Measurements from ENCODE around the gene FZD2.
"Not testable (repeated sequence)": the region's sequence is repeated elsewhere in the genome, so short reads cannot be mapped to it uniquely, and the experiment has no call there.

Gene FZD2

DNA sequence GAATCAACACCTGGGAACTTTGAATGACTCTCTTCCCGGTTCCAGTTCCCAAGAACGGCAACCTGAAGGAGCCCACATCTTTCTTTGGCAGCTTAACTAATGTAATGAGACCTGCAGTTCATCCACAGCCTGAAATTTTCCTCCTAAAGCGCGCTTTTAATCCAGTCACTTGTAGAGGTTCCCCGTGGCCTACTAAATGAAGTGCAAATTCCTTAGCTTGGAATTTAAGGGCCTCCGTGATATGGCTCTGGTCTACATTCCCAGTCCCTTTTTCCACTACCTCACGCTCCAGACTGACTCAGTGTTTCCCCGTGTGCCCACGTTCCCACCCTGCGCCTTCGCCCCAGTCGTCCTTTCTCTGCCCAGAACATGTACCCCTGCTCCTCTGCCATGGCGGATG is 27.2 kb downstream of the FZD2 start:
- DNase-seq: no peak

DNA sequence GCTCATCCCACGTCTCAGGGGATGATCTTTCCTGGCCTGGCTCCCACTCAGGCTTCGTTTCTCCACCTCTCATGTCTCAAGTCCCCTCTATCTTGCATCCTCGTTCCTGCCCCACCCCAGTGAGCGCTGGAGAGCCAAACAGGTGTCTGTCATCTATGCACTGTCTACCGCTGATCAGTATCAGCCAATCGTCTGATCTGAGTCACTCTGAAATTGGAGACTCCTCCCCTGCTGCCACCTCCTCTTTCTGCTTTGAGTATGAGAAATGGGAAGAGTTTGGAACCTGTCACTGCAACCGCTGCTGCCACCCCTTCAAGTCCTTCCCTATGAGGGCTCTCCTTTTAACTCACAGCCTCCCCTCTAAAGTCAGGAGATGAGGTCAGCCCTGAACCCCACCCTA is 28.0 kb downstream of the FZD2 start:
- DNase-seq: no peak

DNA sequence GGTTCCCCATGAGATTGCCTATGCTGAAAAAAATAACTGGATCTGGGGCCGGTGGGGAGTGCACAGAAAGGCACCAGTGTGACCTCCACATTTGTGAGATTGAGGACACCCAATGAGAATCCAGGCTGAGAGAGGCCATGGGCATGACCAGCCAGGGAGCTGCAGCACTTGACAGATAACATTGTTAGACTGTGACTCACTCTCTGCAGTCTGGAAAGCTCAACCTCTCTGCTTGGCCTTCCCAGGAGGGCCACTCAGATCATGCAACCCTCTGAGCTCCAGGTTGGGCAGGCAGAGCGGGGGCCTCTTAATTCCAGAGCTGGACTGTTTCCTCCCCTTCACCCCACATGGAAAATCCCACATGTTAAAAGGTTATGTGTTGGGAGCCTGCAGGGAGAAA is 30.1 kb downstream of the FZD2 start:
- no peak for DNase-seq

DNA sequence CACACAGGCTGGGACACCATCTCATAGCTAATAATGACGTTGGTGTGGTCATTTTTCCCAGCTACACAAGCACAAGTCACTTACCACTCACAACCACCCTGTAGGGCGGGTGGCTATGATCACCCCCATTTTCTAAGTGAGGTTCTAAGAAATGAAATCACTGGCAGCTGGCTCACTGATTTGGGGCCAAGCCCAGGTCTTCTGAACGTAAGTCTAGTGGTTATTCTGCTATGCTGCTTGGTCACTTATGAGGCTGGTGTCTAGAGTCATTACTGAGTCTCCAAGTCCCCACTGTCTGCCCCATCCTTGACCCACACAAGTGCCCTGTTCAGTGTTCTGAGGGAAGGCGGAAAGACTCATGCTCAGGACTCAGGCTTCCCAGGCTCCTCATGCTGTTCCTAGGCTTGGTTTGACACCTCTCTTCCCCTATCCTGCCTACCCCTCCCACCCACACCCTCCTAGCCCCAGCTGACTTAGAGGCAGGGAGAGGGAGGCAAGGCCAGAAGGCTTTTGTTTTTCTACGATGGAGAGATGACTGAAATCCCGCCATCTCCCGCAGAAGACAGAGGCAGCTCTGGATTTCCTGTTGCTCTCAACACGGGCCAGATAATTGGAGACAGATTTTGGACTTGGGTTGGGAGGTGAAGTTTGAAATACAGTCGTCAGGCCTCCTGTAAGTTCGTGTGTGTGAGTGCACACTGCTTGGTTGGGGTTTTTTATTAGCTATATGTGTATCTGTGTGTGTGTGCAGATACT is 32.2 kb downstream of the FZD2 start:
- no peak for DNase-seq

DNA sequence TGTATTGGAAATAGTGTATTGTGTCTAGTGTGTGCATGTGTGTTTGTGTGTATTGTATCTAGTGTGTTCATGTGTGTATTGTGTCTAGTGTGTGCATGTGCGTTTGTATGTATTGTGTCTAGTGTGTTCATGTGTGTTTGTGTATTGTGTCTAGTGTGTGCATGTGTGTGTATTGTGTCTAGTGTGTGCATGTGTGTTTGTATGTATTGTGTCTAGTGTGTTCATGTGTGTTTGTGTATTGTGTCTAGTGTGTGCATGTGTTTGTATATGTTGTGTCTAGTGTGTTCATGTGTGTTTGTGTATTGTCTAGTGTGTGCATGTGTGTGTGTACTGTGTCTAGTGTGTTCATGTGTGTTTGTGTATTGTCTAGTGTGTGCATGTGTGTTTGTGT is 32.8 kb downstream of the FZD2 start:
- not testable (repeated sequence) for DNase-seq

DNA sequence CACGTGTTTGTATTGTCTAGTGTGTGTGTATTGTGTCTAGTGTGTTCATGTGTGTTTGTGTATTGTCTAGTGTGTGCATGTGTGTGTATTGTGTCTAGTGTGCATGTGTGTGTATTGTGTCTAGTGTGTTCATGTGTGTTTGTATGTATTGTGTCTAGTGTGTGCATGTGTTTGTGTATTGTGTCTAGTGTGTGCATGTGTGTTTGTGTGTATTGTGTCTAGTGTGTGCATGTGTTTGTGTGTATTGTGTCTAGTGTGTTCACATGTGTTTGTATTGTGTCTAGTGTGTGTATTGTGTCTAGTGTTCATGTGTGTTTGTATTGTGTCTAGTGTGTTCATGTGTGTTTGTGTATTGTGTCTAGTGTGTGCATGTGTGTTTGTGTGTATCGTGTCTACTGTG is 33.5 kb downstream of the FZD2 start:
- not testable (repeated sequence) for DNase-seq

DNA sequence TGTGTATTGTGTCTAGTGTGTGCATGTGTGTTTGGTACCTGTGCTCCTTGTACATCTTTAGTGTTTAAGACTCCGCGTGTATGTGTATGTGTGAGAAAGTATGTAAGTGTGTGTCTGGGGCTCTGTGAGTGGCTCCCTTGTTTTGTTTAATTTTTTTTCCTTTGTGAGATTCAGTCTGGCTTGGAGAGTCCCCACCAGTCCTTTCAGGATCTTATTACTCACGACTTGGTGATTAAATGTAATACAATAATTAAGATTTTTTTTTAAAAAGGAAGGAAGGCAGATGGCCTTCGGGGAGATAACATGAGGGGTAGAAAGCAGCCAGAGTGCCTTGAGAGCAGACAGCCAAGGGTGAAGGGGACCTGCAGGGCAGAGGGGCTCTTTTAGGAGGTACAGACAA is 33.9 kb downstream of the FZD2 start:
- DNase-seq: no peak

DNA sequence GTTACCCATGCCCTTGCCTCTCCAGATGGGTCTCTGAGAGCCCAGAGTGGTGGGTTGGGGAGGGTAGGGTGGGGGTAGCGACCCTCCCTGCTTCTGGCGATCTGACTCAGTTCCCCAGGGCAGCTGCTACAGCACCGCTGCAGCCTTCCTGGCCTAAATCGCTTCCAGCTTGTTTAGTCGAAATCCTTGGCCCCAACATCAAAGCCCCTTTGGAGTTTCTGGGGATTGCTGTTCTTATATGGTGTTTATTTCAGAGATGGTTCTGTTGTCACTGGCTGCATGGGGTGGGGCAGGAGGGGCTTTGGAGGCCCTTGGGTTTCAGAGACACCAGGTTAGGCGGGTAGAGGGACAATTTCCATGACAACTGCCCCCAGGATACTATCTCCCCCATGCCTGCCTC is 35.9 kb downstream of the FZD2 start:
- DNase-seq: no peak

DNA sequence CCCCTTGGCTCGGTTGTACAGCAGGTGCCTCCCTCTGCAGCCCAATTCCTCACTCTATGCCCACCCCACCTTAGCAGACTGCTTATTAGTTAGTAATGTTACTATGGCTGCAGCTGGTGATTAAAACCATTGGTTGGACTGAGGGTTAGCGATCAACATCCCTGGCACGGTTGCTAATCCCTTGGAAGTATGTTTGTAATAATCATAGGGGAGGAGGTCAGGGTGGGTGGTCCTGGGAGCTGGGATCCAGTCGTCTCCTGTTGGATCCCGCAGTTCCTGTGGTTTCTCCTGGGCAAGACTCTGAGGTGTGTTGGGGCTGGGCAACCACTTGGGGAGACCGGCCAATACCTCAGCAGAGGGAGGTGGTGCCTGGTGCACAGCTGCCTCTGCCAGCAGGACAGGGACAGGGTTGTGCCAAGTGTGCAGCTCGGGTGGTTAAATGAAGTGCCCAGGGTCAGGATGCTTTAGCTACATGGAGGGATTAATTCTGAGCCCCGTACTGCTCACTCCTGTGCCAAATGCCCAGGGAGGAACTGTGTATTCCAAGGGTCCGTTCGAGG is 38.0 kb downstream of the FZD2 start:
- DNase-seq: no peak

DNA sequence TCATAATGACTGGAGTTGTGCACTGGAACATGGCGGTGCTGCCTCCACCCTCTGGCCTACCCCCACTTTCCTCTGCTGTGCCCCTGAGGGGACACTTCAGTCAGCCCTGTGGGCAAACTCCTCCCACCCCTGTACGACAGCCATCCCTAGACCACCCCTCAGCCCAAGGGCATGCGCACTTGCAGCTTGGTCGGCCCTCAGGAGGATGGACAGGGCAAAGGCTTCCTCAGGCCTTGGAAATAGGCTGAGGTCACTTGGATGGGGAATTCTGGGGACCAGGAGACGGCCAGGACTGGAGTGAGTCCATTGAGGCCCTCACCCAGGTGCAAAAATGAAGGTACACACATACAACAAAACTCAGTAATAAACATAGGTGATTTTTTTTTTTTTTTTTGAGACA is 41.0 kb downstream of the FZD2 start:
- no peak for DNase-seq

DNA sequence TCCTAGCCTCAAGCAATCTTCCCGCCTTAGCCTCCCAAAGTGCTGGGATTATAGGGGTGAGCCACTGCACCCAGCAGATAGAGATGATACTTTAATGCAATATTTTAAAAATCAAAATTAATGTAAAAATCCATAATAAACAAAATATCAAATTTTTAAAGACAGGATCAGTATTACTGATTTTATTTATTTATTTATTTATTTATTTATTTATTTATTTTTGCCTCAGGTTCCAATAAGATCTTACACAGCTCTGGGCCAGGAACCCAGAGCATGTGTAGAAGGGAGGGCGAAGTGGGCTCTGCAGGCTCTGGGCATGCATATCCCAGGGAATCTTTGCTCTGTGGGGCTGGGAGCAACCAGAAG is 41.6 kb downstream of the FZD2 start:
- DNase-seq: no peak

DNA sequence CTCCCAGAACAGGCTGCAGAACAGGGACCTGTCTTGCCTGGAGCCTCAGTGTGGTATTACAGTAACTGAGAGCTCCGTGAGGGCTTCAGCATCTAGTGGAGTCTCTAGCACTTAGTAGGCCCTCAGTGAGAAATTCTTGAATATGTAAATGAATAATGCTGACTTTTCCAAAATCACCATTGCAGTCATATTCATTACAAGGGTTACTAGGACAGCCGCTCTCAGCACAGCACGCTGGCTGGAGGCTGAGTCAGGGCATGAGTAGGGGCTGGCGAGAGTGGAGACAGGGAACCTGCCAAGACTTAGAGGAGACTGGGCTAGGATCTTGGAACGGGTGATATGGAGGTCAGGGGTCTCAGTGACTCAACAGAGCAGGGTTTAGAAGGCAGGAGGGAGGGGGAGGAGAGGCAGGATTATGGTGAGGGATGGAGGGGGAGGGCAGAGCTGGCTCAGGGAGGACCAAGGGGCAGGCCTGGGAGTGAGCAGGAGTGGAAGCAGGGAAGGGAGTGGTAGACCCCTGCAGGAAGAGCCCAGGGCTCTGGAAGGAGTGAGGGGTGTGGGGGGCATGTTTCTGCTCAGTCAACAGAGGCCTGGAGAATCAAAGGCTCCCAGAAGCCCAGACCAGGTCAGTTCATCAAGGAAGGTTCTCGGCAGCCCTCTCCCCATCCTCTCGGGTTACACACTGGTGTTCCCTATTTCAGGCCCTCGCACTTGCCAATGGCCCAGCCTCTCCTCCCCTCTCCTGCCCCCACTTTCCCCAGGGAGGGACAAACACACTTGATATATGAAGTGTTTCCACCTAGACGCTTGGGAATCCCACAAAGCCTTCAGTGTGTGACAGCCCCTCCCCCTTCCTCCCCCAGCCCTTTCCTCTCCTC is 42.3 kb downstream of the FZD2 start:
- DNase-seq: no peak

DNA sequence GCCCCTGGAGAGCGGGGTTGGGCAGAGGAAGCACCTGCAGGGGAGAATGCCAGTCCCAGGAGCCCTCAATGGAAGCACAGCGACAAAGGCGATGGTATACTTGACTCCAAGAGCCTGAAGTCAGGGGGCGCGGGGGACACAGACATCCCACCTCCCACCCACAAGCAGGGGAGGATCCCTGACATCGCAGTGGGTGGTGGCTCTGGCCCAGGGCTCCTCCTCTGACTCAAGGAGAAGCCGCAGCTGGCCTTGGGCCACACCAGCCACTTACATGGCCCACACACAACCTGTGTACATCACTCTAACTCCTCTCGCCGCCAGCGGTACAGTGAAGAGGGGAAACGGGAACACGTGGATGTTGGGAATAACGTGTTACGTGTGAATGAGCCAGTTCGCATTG is 44.3 kb downstream of the FZD2 start:
- no peak for DNase-seq

DNA sequence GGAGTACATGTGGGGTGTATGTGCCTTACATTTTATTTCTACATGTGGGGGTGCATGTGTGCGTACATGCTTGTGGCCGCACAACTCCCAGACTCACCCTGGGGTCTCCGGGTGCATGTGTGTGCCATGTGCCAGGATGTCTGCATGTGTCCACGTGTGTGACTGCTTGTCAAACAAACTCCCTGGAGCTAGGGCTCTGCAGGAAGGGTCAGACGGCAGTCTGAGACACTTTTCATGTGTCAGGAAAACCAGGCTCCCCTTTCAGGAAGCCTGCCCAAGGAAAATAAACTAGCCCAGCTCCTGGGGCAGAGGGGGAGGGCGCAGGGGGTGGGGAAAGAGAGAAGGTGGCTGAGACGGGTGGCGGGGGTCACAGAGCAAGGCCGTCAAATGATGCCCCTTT is 44.7 kb downstream of the FZD2 start:
- no peak for DNase-seq

DNA sequence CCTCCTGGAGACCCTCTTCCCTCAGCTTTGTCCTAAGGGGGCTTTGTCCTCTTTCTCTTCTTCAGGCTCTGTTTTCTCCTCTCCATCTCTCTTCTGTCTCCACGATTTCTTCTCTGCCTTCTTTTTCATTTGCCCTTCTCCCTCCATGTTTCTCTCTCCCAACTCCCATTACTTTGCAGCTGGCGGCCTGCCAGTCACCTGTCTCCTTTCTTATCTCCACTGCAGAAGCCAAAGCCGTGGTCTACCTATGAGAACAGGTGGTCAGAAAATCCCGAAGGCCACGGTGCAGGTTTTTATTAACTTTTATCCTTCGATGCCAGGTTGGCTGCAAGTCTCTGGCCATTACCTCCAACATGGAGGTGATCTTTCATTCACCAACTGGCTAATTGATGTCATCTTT is 45.1 kb downstream of the FZD2 start:
- peak; percentile 27 for DNase-seq

DNA sequence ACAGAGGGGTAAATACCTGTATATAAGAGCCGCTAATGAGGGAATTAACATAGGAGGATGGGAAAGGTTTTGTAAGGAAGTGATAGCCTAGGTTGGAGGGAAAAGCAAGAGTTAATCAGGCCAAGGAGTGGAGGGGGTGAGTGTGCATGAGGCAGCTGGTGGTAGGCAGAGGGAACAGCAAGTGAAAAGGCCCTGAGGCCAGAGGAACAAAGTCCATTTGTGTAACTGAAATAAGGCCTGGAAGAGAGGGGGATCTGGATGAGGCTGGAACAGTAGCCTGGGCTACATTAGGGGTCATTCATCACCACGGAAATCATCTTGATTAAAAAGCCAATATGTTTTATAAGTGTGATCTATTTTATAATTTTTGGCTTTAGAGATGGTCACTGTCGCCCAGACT is 45.7 kb downstream of the FZD2 start:
- no peak for DNase-seq

DNA sequence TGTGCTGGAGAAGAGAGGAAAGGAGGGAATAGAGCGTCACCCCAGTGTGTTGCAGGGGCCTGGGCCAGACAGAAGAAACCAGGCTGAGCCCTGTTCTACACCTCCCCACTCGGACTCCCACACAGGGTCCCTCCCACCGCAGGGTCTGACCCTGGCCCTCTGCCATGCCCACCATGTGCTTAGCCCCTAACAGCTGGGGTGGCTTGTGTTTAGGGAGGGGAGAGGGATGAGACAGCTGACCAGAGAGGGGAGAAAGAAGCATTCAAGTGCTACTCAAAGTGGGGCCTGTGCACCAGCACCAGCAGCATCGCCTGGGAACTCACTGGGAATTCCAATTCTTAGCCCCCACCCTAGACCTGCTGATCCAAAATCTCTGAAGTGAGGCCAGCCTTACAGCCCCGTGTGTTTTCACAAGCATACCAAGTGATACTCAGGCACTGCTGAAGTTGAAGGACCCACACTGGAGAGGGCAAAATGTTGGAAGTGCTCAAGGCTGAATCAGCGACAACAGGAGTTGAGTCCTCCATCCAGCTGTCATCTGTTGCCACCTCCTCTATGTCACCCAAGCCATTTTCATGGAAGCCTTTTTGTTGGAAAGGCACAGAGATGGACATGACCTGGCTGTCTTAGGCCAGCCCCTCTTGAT is 47.0 kb downstream of the FZD2 start:
- DNase-seq: no peak

DNA sequence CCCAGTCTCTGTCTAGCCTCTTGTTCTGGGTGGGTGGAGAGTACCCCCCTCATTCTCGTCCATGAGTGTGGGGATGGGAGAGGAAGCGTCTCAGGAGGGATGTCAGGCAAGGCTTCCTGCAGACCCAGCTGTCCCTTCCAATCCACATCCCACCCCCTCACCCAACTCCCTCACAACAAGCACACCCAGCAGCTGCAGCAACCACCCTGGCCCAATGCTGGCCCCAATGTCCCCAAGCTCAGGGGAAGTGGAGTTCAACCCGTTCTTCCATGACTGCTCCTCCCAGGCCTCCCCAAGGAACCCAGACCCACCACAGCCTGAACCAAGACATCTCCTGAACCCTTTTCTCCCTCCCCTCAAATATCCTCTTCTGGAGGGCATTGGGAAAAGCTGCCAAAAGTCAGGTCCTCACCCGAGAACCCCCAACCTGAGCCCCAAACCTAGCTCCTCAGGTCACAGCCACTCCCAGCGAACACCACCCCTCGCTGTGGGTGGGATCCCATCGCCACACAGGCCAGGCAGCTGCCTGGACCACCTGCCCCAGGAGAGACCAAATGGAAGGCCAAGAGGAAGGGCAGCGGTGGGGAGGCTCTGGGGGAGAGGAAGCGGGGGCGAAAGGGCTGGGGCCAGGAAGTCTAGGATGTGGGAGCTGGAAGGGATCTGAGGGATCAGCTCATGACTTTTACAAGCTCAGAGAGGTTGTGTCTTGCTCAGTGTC is 47.6 kb downstream of the FZD2 start:
- no peak for DNase-seq

DNA sequence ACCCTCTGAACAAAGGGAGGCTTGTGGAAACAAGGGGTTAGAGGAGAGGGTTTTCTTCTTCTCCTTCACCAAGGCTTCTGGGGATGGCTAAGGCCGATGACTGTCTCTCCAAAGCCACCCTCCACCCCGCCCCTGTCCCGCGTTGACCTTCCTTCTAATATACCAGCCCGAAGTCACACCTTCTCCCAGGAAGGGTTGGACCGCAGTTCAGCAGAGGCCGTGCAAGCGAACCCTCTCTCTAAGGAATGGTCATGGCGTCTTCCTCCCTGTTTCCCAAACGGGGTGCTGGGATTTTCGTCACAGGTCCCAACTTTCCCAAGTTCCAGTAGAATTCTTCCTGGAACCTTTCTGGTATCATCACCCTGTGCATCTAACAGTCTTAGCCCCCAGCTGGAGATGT is 49.4 kb downstream of the FZD2 start:
- DNase-seq: no peak

DNA sequence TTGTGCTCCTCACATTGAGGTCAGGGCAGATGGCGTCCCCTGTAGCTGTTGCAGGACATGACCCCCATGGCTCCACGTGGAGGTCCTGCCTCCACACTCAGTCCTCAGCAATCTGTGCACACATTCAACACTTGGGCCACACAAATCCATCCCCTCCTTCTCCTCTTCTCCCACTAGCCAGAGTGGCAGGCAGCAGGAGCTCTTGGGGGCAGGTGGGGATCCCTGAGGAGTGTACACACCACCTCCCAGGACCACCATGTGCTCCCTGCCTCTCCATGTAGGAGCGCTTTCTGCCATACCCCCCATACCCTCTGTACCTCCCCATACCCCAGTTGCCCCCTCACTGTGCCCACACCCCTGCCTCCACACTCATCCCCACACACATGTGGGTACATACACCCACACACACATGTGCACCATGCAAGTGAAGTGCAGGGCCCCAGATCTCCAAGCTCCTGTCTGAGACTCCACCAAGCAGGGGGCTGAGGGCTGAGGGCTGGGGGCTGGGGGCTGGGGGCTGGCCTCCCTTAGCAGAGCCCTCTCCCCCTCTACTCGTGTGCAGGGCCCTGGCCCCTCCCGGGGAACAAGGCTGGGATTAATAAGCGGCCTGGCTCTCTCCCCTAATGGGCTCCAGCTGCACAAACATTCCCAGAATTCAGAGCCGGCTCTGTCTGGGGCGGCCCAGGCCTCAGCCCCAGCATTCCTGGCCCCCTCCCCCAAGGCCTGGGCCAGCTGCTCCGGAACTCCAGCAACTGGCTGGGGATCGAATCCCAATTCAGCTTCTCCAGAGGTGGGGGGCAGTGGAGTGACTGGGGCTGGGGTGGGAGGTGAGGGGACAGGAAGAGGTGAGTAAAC is 50.8 kb downstream of the FZD2 start:
- peak; percentile 18 for DNase-seq

DNA sequence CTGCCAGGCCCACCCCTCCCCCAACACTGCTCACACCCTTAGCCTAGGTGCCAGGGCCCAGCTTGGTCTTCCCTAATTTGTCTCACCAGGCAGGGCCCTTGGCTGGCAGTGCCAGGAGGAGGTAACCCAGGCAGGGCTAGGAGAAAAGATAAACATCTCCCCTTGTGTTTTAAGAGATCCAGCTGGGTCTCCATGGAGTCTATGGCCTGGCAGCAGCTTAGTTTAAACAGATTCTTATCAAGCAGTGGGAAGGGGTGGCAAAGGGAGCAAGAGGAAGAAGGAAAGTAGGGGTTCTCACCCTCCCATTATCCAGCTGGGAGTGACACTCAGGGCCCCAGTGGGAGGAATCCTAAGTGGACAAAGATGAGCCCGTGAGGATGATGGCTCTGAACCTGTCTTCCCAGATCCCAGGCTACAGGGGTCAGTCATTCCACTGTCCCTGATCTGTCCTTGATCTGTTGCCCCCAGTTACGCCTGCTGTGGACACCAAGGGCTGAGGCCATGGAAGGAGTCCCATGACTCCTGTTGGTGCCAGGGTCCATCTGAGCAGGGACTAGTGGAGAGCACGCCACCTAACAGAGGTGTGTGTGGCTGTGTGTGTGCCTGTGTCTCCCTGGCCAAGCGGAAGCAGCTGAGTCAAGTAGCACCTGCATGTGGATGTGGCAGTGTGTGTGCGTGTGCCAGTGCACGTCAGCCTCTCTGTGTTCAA is 51.6 kb downstream of the FZD2 start:
- no peak for DNase-seq

Data from NCI-H1105 treated with DMSO at 0.1 percent for 48 hours (cell line).